GM18907 (cell line): ENCODE data around the gene ETNPPL.
"Not testable (repeated sequence)": the region's sequence is repeated elsewhere in the genome, so short reads cannot be mapped to it uniquely, and the experiment has no call there.

Source experiments
- ATAC-seq: cut with Tn5 transposase; IDR thresholded peaks from one replicate; pipeline ENCODE4 v1.9.1; 2021; ENCODE audit warnings: mild to moderate bottlenecking, moderate library complexity; ENCODE audit not compliant: unreplicated experiment

The ETNPPL gene

DNA sequence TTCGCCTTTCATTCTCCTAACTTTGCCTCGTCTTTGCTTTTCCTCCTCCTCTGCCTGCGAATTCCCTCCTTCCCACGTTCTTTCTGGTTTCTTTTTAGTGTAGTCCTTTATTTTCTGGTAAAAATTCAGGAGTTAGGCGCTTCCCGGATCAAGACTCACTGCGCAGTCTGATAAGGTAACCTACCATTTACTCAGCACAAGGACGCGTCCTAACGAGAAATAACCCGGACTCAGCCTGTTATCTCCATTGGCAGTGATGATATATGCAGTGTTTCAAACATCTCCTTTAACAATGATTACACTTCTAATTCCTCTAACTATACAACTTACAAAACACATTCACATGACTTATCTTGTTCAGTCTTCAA is 357 bp upstream of the ETNPPL start:
- ATAC-seq: no peak

DNA sequence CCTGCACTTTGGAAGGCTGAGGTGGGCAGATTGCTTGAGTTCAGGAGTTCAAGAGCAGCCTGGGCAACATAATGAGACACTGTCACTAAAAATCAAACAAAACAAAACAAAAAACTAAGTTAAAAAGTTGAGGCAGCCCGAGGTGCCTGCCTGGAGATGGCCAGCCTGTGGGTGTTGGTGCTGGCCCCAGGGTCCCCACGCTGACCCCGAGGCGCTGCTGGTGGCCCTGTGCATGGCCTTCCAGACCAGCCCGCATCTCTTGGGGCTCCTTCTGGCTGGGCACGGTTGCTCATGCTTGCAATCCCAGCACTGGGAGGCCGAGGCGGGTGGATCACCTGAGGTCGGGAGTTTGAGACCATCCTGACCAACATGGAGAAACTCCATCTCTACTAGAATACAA is 4.4 kb downstream of the ETNPPL start:
- no peak for ATAC-seq

DNA sequence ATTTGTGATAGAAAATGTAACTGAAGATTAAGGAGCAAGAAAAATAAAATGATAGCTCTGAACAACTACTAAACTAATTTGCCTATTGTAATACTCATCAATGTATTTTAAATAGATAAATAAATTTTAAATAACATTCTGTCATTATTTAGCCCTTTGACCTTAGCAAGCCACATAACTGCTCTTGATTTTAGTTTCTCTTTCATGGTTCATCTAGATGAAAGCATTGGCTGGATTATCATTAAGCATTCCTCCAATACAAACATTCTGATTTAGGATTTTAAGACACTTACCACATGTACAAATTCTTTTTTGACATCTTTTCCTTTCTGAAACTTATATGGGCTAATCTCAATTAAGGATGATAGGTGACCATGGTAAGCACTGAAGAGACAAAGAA is 8.5 kb downstream of the ETNPPL start:
- ATAC-seq: no peak

DNA sequence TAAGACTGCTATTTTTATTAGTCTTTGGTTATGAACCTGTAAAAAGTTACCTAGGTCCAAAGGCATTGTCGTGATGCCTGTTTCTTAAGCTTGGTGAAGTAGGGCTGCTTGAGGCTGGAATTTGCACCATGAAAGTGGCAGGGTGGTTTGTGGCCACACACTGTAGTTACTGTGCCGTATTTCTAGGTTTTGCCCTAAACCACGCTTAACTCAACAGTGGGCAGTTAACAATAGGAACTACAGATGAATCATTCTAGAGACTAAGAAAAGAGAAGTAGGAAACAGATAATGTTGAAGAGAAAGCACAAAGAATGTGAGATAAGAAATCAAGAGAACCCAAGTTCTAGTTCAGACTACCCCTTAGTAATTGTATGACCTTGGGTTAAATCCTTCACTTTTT is 11.5 kb downstream of the ETNPPL start:
- ATAC-seq: no peak

DNA sequence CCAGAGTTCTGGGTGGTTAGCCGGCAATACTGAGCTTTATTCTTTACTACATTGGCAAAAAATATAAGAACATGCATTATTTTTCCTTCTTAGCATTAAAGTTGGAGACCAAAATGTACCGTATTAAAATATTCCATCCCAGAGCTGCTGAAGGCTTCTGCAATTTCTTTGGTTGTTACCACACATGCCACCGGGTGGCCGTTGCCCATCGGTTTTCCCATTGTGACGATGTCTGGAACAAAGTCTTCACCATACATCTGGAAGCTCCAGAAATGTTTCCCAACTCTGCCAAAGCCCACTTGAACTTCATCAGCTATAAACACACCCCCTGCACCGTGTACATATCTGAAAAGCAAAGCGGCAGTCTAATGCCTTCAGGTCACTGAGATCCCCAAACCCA is 13.7 kb downstream of the ETNPPL start:
- no peak for ATAC-seq

DNA sequence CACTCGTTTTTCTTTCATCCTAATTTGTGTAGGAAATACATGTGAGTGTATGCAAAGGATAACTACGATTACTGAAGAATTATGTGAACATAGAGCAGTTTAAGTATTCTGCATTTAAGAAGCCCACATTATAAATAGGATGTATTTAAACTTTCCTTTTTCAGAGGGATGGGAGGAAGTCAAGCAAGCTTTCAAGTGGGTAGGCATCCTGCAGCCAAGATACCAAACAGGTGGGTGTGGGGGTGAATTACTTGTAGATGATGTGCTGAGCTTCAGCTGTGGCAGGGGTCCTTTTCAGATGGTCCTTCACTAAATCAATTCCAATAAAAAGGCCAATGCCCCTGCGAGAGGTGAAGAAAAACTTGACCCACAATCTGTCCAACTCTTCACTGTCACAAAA is 16.3 kb downstream of the ETNPPL start:
- ATAC-seq: no peak

DNA sequence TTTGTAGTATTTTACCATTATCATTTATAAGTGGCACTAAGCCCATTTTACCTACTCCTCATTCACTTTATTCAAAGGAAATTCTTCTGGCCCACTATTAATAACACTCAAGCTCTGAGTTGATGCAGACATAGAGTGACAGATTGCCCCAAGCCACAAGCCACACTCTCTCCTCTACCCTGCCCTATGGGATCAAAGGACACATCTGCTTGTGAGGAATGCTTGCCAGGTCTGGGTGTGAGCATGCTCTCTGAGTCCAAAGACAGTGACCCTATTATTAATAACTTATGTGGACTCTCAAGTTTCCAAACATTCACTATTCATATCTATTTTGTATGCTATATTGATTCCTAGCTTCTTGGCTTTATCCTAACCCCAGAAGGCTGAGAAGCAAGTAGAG is 18.5 kb downstream of the ETNPPL start:
- no peak for ATAC-seq

DNA sequence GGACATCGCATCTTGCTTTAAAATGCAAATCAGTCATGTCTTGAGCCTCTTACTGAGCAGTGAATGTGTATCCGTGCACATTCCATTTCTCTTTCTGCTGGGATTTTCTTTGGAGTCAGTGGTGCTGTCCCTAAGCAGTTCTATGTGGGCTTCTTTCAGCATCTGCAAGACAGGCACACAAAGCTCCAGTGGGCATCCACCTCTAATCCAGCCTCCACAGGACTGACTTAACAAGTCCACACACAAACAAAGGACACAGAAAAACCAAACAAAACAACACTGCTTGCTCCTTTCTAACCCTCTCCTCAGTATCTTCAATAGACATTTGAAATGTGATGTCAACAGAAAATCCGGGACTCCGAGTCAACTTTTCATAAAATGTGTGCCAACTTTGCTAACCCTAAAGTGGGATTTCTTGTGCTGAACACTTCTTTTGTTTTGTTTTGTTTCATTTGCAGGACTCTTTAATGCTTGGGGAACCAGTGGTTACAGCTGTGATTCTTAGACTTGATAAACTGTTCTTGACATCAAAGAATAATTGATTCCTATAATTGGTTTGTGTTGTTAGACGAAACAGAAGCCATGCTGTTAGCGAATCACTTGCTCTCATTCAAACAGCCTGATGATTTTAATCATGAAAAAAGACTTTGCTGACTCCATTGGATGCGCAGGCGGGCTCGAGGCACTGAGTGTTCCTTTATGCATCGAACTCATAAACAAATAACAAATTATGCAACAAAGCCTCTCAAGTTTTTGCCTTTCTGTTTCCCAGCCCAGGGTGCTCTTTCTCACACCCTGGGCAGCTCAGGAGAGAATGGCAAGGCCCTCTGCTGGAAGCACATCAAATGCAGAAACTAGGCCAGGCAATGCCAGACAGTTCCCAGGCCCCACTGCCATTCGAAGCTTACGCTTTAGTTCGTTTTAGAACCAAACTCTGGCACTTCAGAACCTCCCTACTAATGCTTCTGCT is 20.1 kb downstream of the ETNPPL start:
- ATAC-seq: no peak

DNA sequence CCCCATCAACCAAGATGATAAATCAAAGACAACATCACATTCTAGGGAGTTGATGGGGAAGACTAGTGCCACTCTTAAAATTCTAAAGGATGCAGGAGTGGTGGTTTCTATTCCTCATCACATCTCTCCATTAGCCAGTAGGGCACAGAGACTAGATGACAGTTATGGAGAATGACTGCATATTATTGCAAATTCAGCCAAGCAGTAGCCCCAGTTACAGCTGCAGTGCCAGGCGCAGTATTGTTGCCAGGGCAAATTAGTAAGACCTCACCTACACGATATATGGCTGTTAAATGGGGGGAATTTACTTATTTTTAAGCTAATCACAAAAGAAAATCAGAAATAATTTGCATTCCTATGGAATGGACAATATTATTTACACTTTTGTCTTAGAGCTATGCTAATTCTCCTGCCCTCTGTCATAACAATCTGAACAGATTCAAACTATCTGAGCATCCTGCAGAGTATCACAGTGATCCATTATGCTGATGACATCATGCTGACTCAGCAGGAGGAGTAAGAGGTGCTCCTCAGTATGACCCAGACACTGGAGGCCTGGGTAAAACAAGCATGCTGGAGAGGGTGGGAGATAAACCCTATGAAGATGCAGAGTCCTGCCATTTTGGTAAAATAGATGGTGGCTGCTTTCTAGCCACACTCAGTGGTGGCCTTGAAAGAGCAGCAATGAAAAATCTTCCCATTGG is 24.7 kb downstream of the ETNPPL start:
- no peak for ATAC-seq

DNA sequence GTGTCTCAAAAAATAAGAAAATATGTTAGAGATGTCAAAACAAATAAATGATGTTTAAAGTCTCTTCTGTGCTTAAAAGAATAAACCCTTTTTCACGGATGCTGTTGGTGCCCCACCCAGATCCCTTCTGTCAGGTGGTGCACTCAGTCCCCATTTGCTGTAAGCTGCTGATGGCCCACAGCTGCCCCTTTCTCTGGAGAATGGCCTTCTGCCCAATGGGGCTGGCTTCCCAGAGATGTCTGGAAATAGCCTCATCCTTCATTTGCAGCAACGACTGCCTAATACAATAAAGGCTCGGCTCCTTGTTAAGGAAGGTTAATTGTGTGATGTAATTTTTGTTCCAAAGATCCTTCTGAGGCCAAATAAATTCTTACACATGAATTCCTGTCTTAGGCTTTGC is 31.8 kb downstream of the ETNPPL start:
- no peak for ATAC-seq

DNA sequence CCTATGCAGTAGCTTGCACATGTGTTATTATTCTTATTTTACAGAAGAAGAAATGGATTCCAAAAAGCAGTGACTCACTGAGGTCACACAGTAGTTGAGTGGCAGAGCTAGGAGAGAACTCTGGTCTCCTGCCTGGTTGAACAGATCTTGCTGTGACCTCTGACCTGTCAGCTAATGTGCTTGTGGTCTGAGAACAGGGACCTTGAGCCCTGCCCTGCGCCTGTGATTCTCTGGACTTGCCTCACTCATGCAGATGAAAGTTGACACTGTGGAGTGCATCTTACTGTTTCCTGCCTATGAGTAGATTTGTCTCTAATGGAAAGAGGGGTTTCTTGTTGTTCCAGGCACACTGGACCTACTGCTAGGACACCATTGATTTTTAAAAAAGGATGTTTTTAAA is 32.3 kb downstream of the ETNPPL start:
- no peak for ATAC-seq

DNA sequence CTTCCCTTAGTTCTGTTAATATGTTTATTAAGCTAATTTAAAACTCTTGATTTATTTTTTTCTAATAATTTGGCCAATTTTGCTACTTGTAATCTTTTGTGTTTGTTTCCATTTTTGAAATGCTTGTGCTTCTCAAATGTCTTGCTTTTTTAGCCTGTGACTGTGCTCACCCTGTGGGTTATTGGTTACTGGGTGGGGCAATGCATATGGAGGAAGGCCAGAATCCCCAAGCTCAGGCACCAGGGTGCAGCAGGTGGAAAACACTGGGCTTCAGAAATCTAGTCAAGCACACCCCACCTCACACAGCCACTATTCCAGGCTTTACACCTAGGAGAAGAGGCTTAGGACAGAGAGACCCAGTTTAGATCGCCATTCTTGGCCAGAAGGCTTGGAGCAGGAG is 33.1 kb downstream of the ETNPPL start:
- ATAC-seq: no peak

DNA sequence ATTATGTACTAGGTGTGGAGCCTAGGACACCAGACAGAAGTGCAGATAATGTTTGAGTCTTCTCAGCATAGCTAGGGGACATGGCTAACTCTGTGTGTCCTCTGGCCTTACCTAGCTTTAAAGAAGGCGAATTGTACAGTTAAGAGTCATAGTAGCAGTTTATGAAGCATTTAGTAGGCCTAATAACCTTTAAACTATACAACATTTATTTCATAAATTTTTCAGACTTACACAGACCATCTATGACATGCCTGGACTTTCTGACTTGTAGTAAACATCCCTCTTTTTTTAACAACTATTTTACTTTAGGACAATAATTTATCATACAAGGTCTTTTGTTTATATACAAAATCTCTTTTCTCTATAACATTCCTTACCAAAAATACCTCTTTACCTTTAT is 37.4 kb downstream of the ETNPPL start:
- ATAC-seq: no peak

DNA sequence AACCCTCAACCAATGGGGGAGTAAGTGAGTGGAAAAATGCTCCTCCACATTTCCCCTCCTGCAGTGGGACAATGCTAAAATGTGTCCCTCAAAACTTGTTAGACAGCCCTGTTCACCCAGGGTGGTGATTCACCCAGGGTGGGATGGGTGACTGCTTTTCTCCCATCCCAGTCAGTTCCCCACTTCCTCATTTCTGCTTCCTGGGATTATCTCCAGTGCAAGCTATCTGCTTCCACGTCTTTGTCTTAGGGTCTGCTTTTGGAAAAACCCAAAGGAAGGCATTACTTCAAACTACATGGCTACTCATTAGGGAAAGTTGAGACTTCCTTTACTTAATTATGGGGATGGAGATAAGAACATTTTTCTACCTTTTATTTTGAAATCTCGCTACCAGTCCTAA is 45.5 kb downstream of the ETNPPL start:
- no peak for ATAC-seq

DNA sequence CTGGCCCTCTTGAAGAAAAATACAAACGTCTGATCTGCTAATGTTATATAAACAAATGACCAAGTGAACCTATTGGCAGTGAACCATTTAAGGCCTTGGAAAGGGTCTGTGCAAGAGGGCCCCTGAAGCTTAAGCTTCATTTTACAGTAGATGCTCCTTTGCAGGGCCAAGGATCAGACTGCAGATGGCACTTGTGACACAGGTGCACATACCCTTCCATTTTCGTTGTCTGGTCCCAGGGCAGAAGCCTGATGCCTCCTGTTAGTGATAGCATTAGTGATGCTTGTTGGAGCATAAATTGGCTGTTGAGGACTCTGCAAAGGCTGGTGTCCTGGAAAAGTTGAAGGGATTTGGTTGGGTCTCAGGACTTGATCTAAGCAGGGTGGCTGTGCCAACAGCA is 46.5 kb downstream of the ETNPPL start:
- ATAC-seq: no peak

DNA sequence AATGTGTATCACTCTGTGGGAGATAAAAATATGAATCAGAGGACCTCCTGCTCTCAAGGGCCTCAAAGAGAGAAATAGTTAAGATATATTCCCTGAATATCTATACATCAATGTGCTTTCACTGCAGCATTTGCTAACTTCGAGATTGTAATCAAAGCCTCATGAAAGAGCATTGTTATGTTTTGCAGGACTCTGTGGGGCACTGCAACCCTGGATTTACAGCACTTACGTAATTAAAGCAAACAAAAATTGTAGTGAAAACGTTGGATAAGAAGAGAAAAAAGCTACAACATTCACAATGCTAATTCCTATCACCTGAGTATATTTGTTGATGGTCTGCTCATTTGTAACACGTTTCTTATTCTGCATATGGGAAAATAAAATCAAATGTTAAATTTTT is 48.0 kb downstream of the ETNPPL start:
- no peak for ATAC-seq

DNA sequence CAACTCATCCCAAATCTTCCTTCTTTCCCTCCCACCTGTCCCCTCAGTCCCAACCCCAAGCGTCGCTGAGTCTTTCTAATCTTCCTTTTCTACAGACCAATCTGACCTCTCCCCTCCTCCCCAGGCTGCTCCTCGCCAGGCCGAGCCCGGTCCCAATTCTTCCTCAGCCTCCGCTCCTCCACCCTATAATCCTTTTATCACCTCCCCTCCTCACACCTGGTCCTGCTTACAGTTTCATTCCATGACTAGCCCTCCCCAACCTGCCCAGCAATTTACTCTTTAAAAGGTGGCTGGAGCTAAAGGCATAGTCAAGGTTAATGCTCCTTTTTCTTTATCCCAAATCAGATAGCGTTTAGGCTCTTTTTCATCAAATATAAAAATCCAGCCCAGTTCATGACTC is 52.3 kb downstream of the ETNPPL start:
- not testable (repeated sequence) for ATAC-seq

DNA sequence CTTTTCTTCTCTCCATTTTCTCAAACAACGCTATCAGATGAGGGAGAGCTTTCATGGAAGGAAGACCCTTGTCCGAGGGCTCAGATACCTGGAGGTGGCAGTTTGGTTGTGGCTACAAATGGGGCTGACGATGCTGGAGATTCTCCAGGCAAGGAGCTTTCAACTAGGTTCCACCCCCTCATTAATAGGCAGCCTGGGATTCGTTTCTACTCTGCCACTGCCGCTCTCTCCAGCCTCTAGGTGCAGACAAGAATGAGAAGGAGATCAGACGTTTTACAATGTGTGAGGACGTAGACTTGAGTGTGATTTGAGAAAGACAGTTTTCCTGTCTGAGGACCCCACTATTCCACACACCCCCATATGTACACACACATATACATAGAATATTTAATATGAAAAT is 53.1 kb downstream of the ETNPPL start:
- no peak for ATAC-seq

DNA sequence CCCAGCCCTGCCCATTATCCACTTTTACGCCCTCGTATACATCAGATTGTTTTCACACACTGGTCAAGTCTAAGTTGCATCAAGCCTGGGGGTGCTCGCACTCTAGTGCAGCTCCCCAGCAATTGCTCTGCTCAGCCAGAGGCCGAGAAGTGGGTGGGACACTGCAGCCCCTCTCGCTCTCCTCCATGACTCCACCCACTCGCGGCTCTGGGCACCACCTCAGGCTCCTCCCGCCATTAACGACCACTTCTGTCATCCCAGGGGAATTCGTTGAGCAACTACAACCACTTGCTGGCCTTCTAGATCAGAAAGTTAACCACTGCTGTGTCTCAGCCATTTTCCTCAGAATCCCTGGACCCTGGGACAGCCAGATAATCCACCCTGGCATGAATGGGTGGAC is 53.6 kb downstream of the ETNPPL start:
- ATAC-seq: no peak

DNA sequence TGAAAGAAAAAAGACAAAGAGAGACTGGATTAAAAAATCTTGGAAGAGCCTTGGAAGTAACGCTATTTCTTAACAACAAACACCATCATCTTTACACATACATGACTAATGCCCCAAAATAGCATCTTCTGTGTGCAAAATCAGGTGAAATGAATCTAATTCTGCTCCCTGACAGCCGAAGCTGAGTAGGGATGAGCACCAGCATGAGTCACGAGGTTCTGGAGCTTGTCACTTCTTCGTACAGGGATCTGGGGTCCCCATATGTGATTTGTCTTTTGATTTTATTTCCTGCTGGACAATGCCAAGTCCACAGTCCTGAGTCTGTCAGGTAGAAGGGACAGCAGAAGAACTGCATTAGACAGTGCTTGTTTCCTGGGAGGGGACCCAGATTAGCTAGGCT is 56.6 kb downstream of the ETNPPL start:
- ATAC-seq: no peak

DNA sequence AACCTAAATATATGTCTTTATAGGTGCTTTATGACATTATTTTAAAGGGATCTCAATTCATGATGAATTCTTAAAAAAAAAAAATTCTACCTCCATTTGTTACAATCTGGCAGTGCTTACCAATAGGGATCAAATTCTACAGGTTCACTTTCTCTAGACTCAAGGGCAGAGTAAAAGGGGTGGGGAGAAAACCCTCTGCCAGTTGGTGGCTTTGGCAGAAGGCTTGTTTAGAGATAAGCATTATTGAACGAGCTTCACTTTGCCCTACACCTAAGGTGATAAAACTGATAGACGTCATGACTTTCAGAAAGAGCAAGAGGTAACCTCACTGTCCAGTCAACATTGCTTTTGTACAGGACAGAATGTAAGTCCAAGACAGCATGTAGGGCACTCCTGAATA is 58.9 kb downstream of the ETNPPL start:
- no peak for ATAC-seq

DNA sequence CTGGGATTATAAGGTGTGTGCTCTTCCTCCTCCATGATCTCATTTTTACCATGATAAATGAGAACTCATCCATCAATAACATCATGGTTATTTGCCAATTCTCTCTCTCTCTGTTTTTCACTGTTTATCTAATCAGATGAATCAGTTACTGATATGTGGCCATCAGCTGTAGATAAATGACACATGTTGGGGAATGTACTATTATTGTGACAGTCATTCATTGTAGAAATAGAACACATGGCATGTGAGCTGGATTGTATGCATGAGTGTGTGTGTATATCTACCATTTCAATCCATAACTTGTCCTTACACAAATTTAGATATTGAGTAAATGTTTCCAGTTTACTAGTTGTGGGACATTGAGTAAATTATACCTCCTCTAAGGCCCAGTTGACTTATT is 59.5 kb downstream of the ETNPPL start:
- no peak for ATAC-seq
